Kidney epithelial cell (primary cell): ENCODE measurements around the gene MFAP4. TPM values are rescaled to one million over a fixed set of nuclear protein-coding genes. Genes with fewer than 3 reads are reported as not detected.

Source experiments
- DNase-seq: peaks from one replicate; pipeline ENCODE4 v3.0.0-alpha.2; 2010; ENCODE audit warnings: low read depth
- H3K27me3 ChIP-seq: 2 replicates; pipeline ENCODE4 v1.6.0; 2011; ENCODE audit warnings: low read length; ENCODE audit not compliant: control insufficient read depth, insufficient read depth
- H3K36me3 ChIP-seq: 2 replicates; pipeline ENCODE4 v1.5.1; 2011; ENCODE audit warnings: low read length; ENCODE audit not compliant: control insufficient read depth, insufficient read depth
- H3K4me3 ChIP-seq: 2 replicates; pipeline ENCODE4 v1.5.1; 2011; ENCODE audit warnings: low read depth, mild to moderate bottlenecking, control low read depth, low read length
- CTCF ChIP-seq: IDR thresholded peaks from 2 replicates; pipeline ENCODE4 v1.5.1; 2011; ENCODE audit warnings: mild to moderate bottlenecking, moderate library complexity, low read length, control low read depth, inconsistent platforms; ENCODE audit not compliant: insufficient read depth, poor library complexity, severe bottlenecking
- total RNA-seq: library from RNA; depleted of rRNA; stranded (reverse); fragments of >200 nt; gene quantifications from 2 replicates; pipeline ENCODE4 v1.2.3, GENCODE V29; 2015

The MFAP4 gene
- total RNA-seq, 1 donor from 2014 or later = 1.3 TPM

- TF ChIP-seq CTCF = no peak
- no peak overlapping the region for H3K4me3 ChIP-seq
- no peaks in the 10 kb centered on the region for H3K36me3 ChIP-seq
- no peaks in the 10 kb centered on the region for H3K27me3 ChIP-seq
- no peak for DNase-seq
These were observed 38.2 kb upstream of the MFAP4 start for GRCh38 chr17:19424934-19425868.

- Histone ChIP-seq H3K36me3 (no peaks in the 10 kb centered on the region), H3K4me3 (no peak overlapping the region), H3K27me3 (no peaks in the 10 kb centered on the region)
- DNase-seq = no peak
- no peak for TF ChIP-seq CTCF
These were observed 34.9 kb upstream of the MFAP4 start for GRCh38 chr17:19421926-19422325.

- TF ChIP-seq CTCF = no peak
- Histone ChIP-seq H3K36me3 (no peaks in the 10 kb centered on the region), H3K4me3 (no peak overlapping the region), H3K27me3 (no peaks in the 10 kb centered on the region)
- DNase-seq = no peak
These were observed 34.2 kb upstream of the MFAP4 start for GRCh38 chr17:19421219-19421618.

DNA sequence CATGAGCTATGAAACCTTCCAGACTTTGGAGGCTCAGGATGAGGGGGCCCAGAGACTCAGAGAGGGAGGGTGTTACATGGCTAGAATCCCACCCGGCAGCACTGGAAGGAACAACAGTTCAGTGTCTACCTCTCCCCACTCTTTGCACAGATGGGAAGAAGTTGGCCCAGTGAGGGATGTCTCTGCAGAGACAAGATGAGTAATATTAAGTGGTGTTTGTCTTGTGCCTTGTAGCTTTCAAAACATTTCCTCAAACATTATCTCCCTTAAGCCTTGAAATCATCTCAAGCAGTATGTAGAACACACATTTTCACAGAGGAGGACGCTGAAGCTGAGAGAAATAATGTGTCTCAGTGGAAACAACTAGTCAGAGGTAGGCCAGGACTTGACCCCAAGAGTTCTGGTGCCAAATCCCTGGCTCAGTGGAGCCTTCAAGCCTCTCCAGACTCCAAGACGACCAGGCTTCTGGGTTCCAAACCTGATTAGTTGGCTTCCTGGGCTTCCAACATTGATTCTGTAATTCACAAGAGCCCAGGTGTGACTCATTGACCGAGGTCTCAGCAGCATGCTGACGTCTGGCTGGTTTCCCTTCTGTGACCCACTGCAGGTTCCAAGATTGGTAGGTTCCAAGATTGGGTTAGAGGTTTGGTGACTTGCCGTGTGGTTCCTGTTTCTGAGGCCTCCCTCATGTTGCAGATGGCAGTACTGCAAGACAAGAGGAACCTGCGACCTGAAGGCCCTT is 31.4 kb upstream of the MFAP4 start:
- no peak for DNase-seq
- Histone ChIP-seq H3K27me3 (peaks cover 10% of the 10 kb centered on the region), H3K36me3 (no peaks in the 10 kb centered on the region), H3K4me3 (no peak overlapping the region)
- TF ChIP-seq CTCF = no peak

- Histone ChIP-seq H3K36me3 (no peaks in the 10 kb centered on the region), H3K27me3 (peaks cover 12% of the 10 kb centered on the region), H3K4me3 (no peak overlapping the region)
- TF ChIP-seq CTCF = no peak
- no peak for DNase-seq
These were observed 30.6 kb upstream of the MFAP4 start for GRCh38 chr17:19417611-19418010.
